Memory B cell (primary cell): Measurements from ENCODE around the gene STAT5A.
"Not testable (repeated sequence)": the region's sequence is repeated elsewhere in the genome, so short reads cannot be mapped to it uniquely, and the experiment has no call there.

Experiments used
- ATAC-seq: fragments of 150-1000 bp; cut with Tn5 transposase; 2 replicates; pipeline ENCODE4 v1.10.0; 2021; ENCODE audit warnings: low read depth, mild to moderate bottlenecking, moderate library complexity
- DNase-seq, 2 donors: peaks; one replicate each; pipeline ENCODE4 v3.0.0; 2022; ENCODE audit warnings: low spot score in 2 of 2
- H3K27ac Mint-ChIP-seq: one replicate; pipeline ENCODE4 v1.8.0; 2022; ENCODE audit warnings: mild to moderate bottlenecking, moderate library complexity, mixed read lengths
- H3K27me3 Mint-ChIP-seq: one replicate; pipeline ENCODE4 v1.8.0; 2022; ENCODE audit warnings: mixed read lengths
- H3K36me3 Mint-ChIP-seq: one replicate; pipeline ENCODE4 v1.8.0; 2022; ENCODE audit warnings: mild to moderate bottlenecking, mixed read lengths
- H3K4me1 Mint-ChIP-seq: one replicate; pipeline ENCODE4 v1.8.0; 2022; ENCODE audit warnings: mixed read lengths
- H3K4me3 Mint-ChIP-seq: one replicate; pipeline ENCODE4 v1.8.0; 2022; ENCODE audit warnings: mild to moderate bottlenecking, moderate library complexity, mixed read lengths
- H3K9me3 Mint-ChIP-seq: one replicate; pipeline ENCODE4 v1.8.0; 2022; ENCODE audit warnings: mixed read lengths

The STAT5A gene

DNA sequence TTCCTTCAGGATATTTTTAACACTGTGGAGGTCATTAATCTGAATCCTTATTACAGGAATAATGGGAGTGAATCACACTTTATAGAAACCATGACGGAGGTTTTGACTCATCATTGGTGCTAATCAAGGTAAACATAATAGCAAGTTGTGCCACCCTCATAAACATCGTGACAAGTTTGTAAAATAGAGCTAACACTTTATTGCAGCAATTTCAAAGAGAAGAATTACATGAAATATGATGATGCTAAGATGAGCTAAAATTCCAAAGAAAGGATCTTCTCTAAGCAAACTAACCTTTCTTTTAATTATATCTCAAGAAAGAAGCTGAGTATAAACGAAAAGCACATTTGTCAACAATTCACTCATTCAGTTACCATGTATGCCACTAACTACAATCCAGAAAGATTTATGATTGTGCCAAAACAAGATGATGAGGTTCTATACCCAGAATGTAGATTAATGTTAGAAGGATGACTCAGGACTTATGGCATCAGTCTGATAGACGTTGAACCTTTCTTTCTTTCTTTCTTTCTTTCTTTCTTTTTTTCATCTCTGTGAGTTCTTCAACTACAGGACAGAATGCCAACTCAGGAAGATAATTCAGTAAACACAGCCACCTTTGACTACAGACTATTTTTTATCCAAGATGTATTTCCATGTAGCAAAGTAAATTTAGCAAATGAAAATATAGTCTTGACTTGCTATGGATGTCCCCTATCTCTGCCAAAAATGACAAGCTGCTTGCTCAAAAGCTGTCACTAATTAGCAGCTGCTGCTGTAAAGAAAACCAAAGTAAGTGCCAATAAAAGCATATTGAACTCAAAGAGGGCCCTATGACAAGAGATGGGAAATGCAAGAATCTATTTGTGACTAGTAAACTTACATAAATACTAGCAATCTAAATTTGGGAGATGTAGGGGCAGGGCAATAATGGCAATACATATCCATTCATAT lies 35.4 kb upstream of the STAT5A start:
- H3K4me3 Mint-ChIP-seq: no peak overlapping the region
- DNase-seq (no peak), ATAC-seq (no peak)
- H3K9me3 Mint-ChIP-seq: no peaks in the 10 kb centered on the region
- no peaks in the 10 kb centered on the region for H3K27me3 Mint-ChIP-seq
- no peaks in the 10 kb centered on the region for H3K36me3 Mint-ChIP-seq
- peak overlapping the region; percentile 51 for H3K27ac Mint-ChIP-seq
- H3K4me1 Mint-ChIP-seq: peaks cover 28% of the 10 kb centered on the region

- no peak for ATAC-seq
These were observed 34.7 kb upstream of the STAT5A start for GRCh38 chr17:42253578-42253977.

DNA sequence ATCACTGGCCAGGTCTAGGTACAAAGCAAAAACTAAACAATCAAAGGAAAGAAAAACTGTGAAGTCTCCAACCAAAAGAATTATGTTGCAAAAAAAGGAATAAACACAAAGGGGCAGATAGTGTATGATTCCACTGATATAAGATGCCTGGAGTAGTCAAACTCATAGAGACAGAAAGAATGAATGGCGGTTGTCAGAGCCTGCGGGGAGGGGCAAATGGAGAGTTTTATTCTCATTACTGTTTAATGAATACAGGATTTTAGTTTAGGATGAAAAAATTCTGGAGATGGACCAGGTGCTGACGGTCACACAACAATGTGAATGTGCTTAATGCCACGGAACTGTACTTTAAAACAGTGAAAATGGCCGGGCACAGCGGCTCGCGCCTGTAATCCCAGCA lies 32.9 kb upstream of the STAT5A start:
- Mint-ChIP-seq H3K4me3 (no peak overlapping the region), H3K36me3 (no peaks in the 10 kb centered on the region), H3K27me3 (no peaks in the 10 kb centered on the region), H3K27ac (no peak overlapping the region), H3K4me1 (peaks cover 17% of the 10 kb centered on the region), H3K9me3 (no peaks in the 10 kb centered on the region)
- DNase-seq: no peak
- ATAC-seq: no peak

More at GRCh38 chr17:42253578-42253977, 34.7 kb upstream of the STAT5A start:
- Mint-ChIP-seq H3K27me3 (no peaks in the 10 kb centered on the region), H3K27ac (peak overlapping the region; percentile 51), H3K4me1 (peaks cover 26% of the 10 kb centered on the region), H3K9me3 (no peaks in the 10 kb centered on the region), H3K4me3 (no peak overlapping the region), H3K36me3 (no peaks in the 10 kb centered on the region)
- DNase-seq: no peak

DNA sequence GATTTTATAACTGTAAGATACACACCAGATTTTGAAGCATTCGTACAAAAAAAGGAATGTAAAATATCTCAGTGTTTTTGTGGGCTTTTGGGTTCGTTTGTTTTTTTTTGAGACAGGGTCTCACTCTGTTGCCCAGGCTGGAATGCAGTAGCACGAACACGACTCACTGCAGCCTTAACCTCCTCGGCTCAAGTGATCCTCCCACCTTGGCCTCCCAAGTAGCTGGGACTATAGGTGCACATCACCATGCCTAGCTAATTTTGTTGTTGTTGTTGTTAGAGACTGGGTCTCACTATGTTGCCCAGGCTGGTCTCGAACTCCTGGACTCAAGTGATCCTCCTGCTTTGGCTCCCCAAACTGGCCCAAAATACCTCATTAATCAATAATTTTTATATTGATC lies 28.0 kb upstream of the STAT5A start:
- no peaks in the 10 kb centered on the region for H3K9me3 Mint-ChIP-seq
- DNase-seq (no peak), ATAC-seq (no peak)
- no peaks in the 10 kb centered on the region for H3K27me3 Mint-ChIP-seq
- no peak overlapping the region for H3K27ac Mint-ChIP-seq
- H3K4me1 Mint-ChIP-seq: peaks cover 12% of the 10 kb centered on the region
- no peak overlapping the region for H3K4me3 Mint-ChIP-seq
- H3K36me3 Mint-ChIP-seq: peaks cover 2% of the 10 kb centered on the region

DNA sequence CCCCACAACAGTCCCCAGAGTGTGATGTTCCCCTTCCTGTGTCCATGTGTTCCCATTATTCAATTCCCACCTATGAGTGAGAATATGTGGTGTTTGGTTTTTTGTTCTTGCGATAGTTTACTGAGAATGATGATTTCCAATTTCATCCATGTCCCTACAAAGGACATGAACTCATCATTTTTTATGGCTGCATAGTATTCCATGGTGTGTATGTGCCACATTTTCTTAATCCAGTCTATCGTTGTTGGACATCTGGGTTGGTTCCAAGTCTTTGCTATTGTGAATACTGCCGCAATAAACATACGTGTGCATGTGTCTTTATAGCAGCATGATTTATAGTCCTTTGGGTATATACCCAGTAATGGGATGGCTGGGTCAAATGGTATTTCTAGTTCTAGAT lies 23.9 kb upstream of the STAT5A start:
- H3K4me3 Mint-ChIP-seq, H3K36me3 Mint-ChIP-seq, H3K27me3 Mint-ChIP-seq, H3K4me1 Mint-ChIP-seq, H3K9me3 Mint-ChIP-seq, ATAC-seq, DNase-seq, H3K27ac Mint-ChIP-seq: not testable (repeated sequence)

DNA sequence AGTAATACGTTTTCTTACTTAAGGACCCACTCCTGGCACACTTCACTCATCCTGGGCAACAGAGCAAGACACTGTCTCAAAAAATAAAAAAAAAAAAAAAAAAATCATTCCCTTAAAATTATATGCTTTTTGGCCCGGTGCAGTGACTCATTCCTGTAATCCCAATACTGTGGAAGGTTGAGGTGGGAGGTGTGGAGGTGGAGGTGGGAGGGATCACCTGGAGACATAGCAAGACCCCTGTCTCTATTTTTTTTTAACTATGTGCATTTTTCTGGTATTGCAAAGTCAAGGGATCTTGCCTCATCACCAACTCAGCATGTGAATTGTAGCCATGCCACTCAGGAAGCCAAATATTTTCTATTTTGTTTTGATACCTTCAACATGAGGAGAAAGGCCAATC lies 21.8 kb upstream of the STAT5A start:
- ATAC-seq: no peak
- no peak for DNase-seq
- Mint-ChIP-seq H3K9me3 (no peaks in the 10 kb centered on the region), H3K27ac (no peak overlapping the region), H3K4me1 (peaks cover 9% of the 10 kb centered on the region), H3K36me3 (peaks cover 2% of the 10 kb centered on the region), H3K4me3 (no peak overlapping the region), H3K27me3 (no peaks in the 10 kb centered on the region)

DNA sequence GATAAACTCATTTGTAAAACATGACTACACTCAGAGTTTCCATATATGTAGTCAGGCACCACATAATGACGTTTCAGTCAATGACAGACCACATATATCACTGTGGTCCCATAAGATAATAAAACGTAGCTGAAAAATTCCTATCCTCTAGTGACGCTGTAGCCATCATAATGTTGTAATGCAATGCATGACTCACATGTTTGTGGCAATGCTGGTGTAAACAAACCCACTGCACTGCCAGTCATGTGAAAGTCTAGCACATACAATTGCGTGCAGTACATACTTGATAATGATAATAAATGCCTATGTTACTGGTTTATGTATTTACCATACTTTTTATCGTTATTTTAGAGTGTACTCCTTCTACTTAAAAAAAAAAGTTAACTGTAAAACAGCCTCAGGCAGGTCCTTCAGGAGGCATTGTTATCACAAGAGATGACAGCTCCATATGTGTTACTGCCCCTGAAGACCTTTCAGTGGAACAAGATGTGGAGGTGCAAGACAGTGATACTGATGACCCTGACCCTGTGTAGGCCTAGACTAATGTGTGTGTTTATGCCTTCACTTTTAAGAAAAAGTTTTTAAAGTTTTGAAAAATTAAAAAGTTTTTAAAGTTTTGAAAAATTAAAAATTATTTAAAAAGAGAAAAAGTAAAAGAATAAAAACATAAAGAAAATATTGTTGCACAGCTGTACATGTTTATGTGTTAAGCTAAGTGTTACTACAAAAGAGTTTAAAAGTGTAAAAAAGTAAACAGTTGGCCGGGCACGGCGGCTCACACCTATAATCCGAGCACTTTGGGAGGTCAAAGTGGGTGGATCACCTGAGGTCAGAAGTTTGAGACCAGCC lies 21.2 kb upstream of the STAT5A start:
- no peak overlapping the region for H3K27ac Mint-ChIP-seq
- peaks cover 15% of the 10 kb centered on the region for H3K4me1 Mint-ChIP-seq
- H3K36me3 Mint-ChIP-seq: peaks cover 2% of the 10 kb centered on the region
- H3K27me3 Mint-ChIP-seq: no peaks in the 10 kb centered on the region
- H3K4me3 Mint-ChIP-seq: no peak overlapping the region
- ATAC-seq: no peak
- DNase-seq: no peak
- H3K9me3 Mint-ChIP-seq: no peaks in the 10 kb centered on the region

- no peak overlapping the region for H3K4me3 Mint-ChIP-seq
- DNase-seq (no peak), ATAC-seq (no peak)
- H3K4me1 Mint-ChIP-seq: peaks cover 22% of the 10 kb centered on the region
- no peaks in the 10 kb centered on the region for H3K9me3 Mint-ChIP-seq
- H3K27me3 Mint-ChIP-seq: no peaks in the 10 kb centered on the region
- H3K27ac Mint-ChIP-seq: no peak overlapping the region
- H3K36me3 Mint-ChIP-seq: peaks cover 2% of the 10 kb centered on the region
These were observed 20.1 kb upstream of the STAT5A start for GRCh38 chr17:42268236-42268635.

GRCh38 chr17:42270170-42270535 lies 18.1 kb upstream of the STAT5A start:
- no peaks in the 10 kb centered on the region for H3K27me3 Mint-ChIP-seq
- DNase-seq (no peak), ATAC-seq (no peak)
- H3K4me3 Mint-ChIP-seq: no peak overlapping the region
- H3K27ac Mint-ChIP-seq: no peak overlapping the region
- no peaks in the 10 kb centered on the region for H3K9me3 Mint-ChIP-seq
- peaks cover under 1% of the 10 kb centered on the region for H3K36me3 Mint-ChIP-seq
- H3K4me1 Mint-ChIP-seq: peaks cover 35% of the 10 kb centered on the region

DNA sequence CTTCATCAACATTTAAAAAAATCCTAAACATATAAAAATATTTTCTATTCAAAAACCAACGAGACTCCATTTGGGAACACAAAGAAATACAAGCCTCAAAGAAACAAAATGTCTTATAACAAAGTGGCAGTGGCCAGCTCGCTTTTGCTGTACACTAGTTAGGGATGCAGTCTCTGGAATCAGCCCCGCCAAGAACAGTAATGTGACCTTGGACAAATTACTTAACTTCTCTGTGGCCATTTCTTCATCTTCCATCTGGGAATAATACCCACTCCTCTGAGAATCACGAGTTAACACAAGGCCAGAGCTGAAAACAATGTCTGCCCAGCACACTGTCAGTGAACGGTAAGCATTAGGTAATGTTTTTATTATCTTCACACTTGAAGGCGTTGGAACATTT lies 17.7 kb upstream of the STAT5A start:
- Mint-ChIP-seq H3K9me3 (no peaks in the 10 kb centered on the region), H3K36me3 (no peaks in the 10 kb centered on the region), H3K4me3 (no peak overlapping the region), H3K4me1 (peaks cover 39% of the 10 kb centered on the region), H3K27ac (peak overlapping the region; percentile 72), H3K27me3 (no peaks in the 10 kb centered on the region)
- DNase-seq: no peak
- ATAC-seq: no peak

DNA sequence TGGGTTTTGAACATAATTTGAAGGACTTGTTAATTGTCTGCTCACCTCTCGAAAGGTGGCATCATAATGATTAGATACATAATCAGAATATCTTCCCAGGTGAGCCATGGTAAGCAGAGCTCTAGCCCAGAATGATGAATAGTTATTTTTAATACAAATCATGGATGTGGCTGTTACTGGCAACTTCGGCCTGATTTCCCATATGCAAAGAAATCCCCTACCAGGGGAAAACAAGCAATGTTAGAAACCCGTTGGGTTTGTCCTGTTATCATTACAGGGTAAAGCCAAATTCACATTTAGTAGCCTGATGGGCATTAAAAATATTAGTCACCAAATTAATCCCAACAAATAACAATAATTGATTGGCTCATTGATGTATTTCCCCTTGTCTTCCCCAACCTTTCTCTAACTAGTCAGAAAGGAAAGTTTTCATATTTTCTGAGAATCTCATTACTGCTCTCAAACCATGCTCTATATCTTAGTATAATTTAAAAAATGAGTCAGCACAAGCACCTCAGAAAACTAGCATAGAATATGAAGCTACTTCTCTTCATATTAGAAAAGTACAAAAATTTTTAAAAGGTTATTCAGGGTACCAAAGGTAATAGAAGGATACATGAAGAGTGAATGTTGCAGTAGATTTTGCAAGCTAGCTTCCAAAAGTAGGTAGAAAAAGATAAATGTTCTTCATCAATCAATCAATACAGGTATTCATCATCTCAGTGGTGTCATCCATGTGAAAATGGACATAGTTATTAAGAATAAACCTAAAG lies 17.1 kb upstream of the STAT5A start:
- no peak for ATAC-seq
- peak overlapping the region; percentile 3 for H3K4me3 Mint-ChIP-seq

DNA sequence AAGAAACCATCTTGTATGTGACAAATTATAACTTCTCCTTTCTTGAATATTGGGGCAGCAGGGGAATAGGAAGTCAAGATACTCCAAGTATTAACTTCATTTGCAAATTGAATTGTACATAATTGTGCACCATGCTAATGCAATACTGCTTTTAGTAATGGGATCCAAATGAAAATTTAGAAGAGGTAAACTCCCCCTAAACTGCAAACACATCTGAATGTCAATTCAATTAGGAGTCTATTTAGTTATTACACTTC lies 16.6 kb upstream of the STAT5A start:
- H3K9me3 Mint-ChIP-seq: no peaks in the 10 kb centered on the region
- no peaks in the 10 kb centered on the region for H3K27me3 Mint-ChIP-seq
- H3K36me3 Mint-ChIP-seq: no peaks in the 10 kb centered on the region
- H3K27ac Mint-ChIP-seq: peak overlapping the region; percentile 85
- H3K4me3 Mint-ChIP-seq: peak overlapping the region; percentile 3
- H3K4me1 Mint-ChIP-seq: peaks cover 39% of the 10 kb centered on the region
- no peak for DNase-seq
- ATAC-seq: no peak

More for the DNA sequence above, 17.1 kb upstream of the STAT5A start:
- Mint-ChIP-seq H3K4me1 (peaks cover 39% of the 10 kb centered on the region), H3K9me3 (no peaks in the 10 kb centered on the region), H3K27me3 (no peaks in the 10 kb centered on the region), H3K27ac (peak overlapping the region; percentile 72), H3K36me3 (no peaks in the 10 kb centered on the region)
- DNase-seq: no peak

- ATAC-seq (no peak), DNase-seq (no peak)
- Mint-ChIP-seq H3K4me1 (peaks cover 42% of the 10 kb centered on the region), H3K27ac (peak overlapping the region; percentile 85), H3K27me3 (no peaks in the 10 kb centered on the region), H3K9me3 (no peaks in the 10 kb centered on the region), H3K4me3 (peak overlapping the region; percentile 51), H3K36me3 (no peaks in the 10 kb centered on the region)
These were observed 16.0 kb upstream of the STAT5A start for GRCh38 chr17:42272162-42272907.
